ENCODE results near the gene PGAP1. TPM values are rescaled to one million over a fixed set of nuclear protein-coding genes. Genes with fewer than 3 reads are reported as not detected.

PGAP1 gene
- total RNA-seq, 1 experiment from 2014 or later = 15.7 TPM

- ATAC-seq (no peak), DNase-seq (ENCODE audit: low read depth, low spot score) (no peak)
- no peak for TF ChIP-seq REST (IDR thresholded peaks at IDR 0.05; ENCODE audit: insufficient read depth in 1 of 2, low read depth in 2 of 2, low read length in 1 of 2)
- no peak for TF ChIP-seq POLR2AphosphoS5 (IDR thresholded peaks at IDR 0.05; ENCODE audit: low read depth, low read length)
- no peak for TF ChIP-seq TCF7L2 (IDR thresholded peaks at IDR 0.05; ENCODE audit: low read depth, low read length)
- TF ChIP-seq SIN3A (IDR thresholded peaks at IDR 0.05; ENCODE audit: borderline replicate concordance, insufficient read depth, low read depth, low read length) = no peak
- TF ChIP-seq, protein P1, sequence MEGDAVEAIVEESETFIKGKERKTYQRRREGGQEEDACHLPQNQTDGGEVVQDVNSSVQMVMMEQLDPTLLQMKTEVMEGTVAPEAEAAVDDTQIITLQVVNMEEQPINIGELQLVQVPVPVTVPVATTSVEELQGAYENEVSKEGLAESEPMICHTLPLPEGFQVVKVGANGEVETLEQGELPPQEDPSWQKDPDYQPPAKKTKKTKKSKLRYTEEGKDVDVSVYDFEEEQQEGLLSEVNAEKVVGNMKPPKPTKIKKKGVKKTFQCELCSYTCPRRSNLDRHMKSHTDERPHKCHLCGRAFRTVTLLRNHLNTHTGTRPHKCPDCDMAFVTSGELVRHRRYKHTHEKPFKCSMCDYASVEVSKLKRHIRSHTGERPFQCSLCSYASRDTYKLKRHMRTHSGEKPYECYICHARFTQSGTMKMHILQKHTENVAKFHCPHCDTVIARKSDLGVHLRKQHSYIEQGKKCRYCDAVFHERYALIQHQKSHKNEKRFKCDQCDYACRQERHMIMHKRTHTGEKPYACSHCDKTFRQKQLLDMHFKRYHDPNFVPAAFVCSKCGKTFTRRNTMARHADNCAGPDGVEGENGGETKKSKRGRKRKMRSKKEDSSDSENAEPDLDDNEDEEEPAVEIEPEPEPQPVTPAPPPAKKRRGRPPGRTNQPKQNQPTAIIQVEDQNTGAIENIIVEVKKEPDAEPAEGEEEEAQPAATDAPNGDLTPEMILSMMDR (IDR thresholded peaks at IDR 0.05) = no peak
- Histone ChIP-seq H3K9me3 (ENCODE audit: control insufficient read depth, insufficient read depth, low read depth, low read length) (no peaks in the 10 kb centered on the region), H3K4me3 (ENCODE audit: low read depth in 2 of 2, low read length in 2 of 2) (no peak overlapping the region), H3K27me3 (ENCODE audit: control insufficient read depth, insufficient read depth, low read length) (no peaks in the 10 kb centered on the region), H3K4me1 (ENCODE audit: control insufficient read depth, insufficient read depth, low read length) (no peaks in the 10 kb centered on the region), H3K36me3 (ENCODE audit: control insufficient read depth, insufficient read depth, low read length) (no peaks in the 10 kb centered on the region), H3K27ac (ENCODE audit: low read length) (no peak overlapping the region)
- intact Hi-C loops (cut with micrococcal nuclease; ENCODE audit: unreplicated experiment) = no loop called here
- ChIA-PET POLR2A (no interaction called here), CTCF (no interaction called here)
- no TSS peak for BruUV-seq (replicated peaks)
- in situ Hi-C loops (cut with HindIII; ENCODE audit: low pct_unique_long_range_greater_than_20kb, low sequenced_read_pairs) = no loop called here
Observed at GRCh38 chr2:196830701-196831100, 95.8 kb downstream of the PGAP1 start.

- intact Hi-C loops (cut with micrococcal nuclease; ENCODE audit: unreplicated experiment) = no loop called here
- no peak for DNase-seq (ENCODE audit: low read depth, low spot score)
- Histone ChIP-seq H3K4me3 (ENCODE audit: low read depth in 2 of 2, low read length in 2 of 2) (no peak overlapping the region), H3K27ac (ENCODE audit: low read length) (no peak overlapping the region), H3K4me1 (ENCODE audit: control insufficient read depth, insufficient read depth, low read length) (no peaks in the 10 kb centered on the region), H3K36me3 (ENCODE audit: control insufficient read depth, insufficient read depth, low read length) (no peaks in the 10 kb centered on the region), H3K27me3 (ENCODE audit: control insufficient read depth, insufficient read depth, low read length) (no peaks in the 10 kb centered on the region), H3K9me3 (ENCODE audit: control insufficient read depth, insufficient read depth, low read depth, low read length) (no peaks in the 10 kb centered on the region)
- BruUV-seq (replicated peaks) = no TSS peak
- ATAC-seq = no peak
- POLR2A ChIA-PET = no interaction called here
- CTCF ChIA-PET = no interaction called here
- TF ChIP-seq REST (IDR thresholded peaks at IDR 0.05; ENCODE audit: insufficient read depth in 1 of 2, low read depth in 2 of 2, low read length in 1 of 2) = no peak
- TF ChIP-seq, protein P1 (IDR thresholded peaks at IDR 0.05) = no peak
- no peak for TF ChIP-seq SIN3A (IDR thresholded peaks at IDR 0.05; ENCODE audit: borderline replicate concordance, insufficient read depth, low read depth, low read length)
- TF ChIP-seq POLR2AphosphoS5 (IDR thresholded peaks at IDR 0.05; ENCODE audit: low read depth, low read length) = no peak
- TF ChIP-seq TCF7L2 (IDR thresholded peaks at IDR 0.05; ENCODE audit: low read depth, low read length) = no peak
- in situ Hi-C loops (cut with HindIII; ENCODE audit: low pct_unique_long_range_greater_than_20kb, low sequenced_read_pairs) = no loop called here
Observed at GRCh38 chr2:196827356-196827755, 99.2 kb downstream of the PGAP1 start.
